ENCODE data around the gene PCDHB14. TPM values are rescaled to one million over a fixed set of nuclear protein-coding genes. Genes with fewer than 3 reads are reported as not detected.
"Not testable (repeated sequence)": the region's sequence is repeated elsewhere in the genome, so short reads cannot be mapped to it uniquely, and the experiment has no call there.

The PCDHB14 gene
- total and polyA plus RNA-seq, 11 donors = 0.91 to 6.1 (median 3.8) TPM

- peaks cover 0 to 17% (median 0%) of the 10 kb centered on the region in 9 donors for H3K27me3 ChIP-seq
- ATAC-seq = no peak
- WGBS, 4 donors = 6 to 11% (median 8%) methylated on average over 10 of the region's 10 CpGs
- peak in 8 of 12 donors; percentile 12 to 51 (median 42) for TF ChIP-seq CTCF (IDR thresholded peaks at IDR 0.05)
- no peak for TF ChIP-seq POLR2A (IDR thresholded peaks at IDR 0.05)
- H3K4me1 ChIP-seq = no peaks in the 10 kb centered on the region
- peak within 1 kb of the TSS in 2 of 12 donors; percentile 3 to 29 for H3K4me3 ChIP-seq
- H3K9me3 ChIP-seq = peaks cover 0 to 94% (median 51%) of the 10 kb centered on the region in 12 donors
- H3K27ac ChIP-seq = no peak within 1 kb of the TSS
- DNase-seq = no peak
- intact Hi-C loops (cut with DNase I) = loop anchor here in 1 of 10 donors (10.0 kb wide), 1 partner anchor 53 kb away; the partner anchor contains the start of gene PCDHB15
- peaks cover 0 to under 1% (median 0%) of the 10 kb centered on the region in 9 donors for H3K36me3 ChIP-seq
These were observed 30.9 kb upstream of the PCDHB14 start, which contains the start of gene PCDHB10 for GRCh38 chr5:141192110-141192725. PCDHB10 (plus strand) TSS chr5:141192353; CDS start chr5:141192553, 200 bp downstream.

GRCh38 chr5:141194332-141194731, 28.8 kb upstream of the PCDHB14 start:
- not testable (repeated sequence) for H3K4me3 ChIP-seq, DNase-seq, H3K36me3 ChIP-seq, ATAC-seq, H3K27ac ChIP-seq, H3K4me1 ChIP-seq
- 17 to 24% (median 22%) methylated on average over 6 to 33 of the region's 37 CpGs for WGBS, 4 donors
- intact Hi-C loops (cut with DNase I) = loop anchor here in 1 of 10 donors (10.0 kb wide), 1 partner anchor 50 kb away; the partner anchor contains the start of gene PCDHB15
- Histone ChIP-seq H3K9me3 (peaks cover 0 to 95% (median 63%) of the 10 kb centered on the region in 12 donors), H3K27me3 (peaks cover 0 to 13% (median 0%) of the 10 kb centered on the region in 9 donors)

- peaks cover 0 to 3% (median 0%) of the 10 kb centered on the region in 9 donors for H3K36me3 ChIP-seq
- no peaks in the 10 kb centered on the region for H3K4me1 ChIP-seq
- WGBS, 4 donors = 22 to 55% (median 43%) methylated on average over 3 of the region's 3 CpGs
- TF ChIP-seq POLR2A (IDR thresholded peaks at IDR 0.05) = no peak
- TF ChIP-seq CTCF (IDR thresholded peaks at IDR 0.05) = no peak
- no peak for ATAC-seq
- intact Hi-C loops (cut with DNase I) = loop anchor here in 1 of 10 donors (10.0 kb wide), 1 partner anchor 48 kb away; the partner anchor contains the start of gene PCDHB15
- no peak overlapping the region for H3K4me3 ChIP-seq
- DNase-seq = no peak
- H3K27me3 ChIP-seq = peaks cover 0 to 10% (median 0%) of the 10 kb centered on the region in 9 donors
- peaks cover 0 to 95% (median 62%) of the 10 kb centered on the region in 12 donors for H3K9me3 ChIP-seq
- no peak overlapping the region for H3K27ac ChIP-seq
These were observed 26.8 kb upstream of the PCDHB14 start for GRCh38 chr5:141196363-141196762.

GRCh38 chr5:141199359-141200235, 23.5 kb upstream of the PCDHB14 start, which contains the start of gene PCDHB11:
PCDHB11 (plus strand) TSS chr5:141199627; CDS start chr5:141199775, 148 bp downstream.
- no peak for ATAC-seq
- peaks cover 0 to 98% (median 61%) of the 10 kb centered on the region in 12 donors for H3K9me3 ChIP-seq
- no peak for DNase-seq
- WGBS, 4 donors = 33 to 48% (median 38%) methylated on average over 21 of the region's 21 CpGs
- intact Hi-C loops (cut with DNase I) = loop anchor here in 1 of 10 donors (10.0 kb wide), 1 partner anchor 45 kb away; the partner anchor contains the start of gene PCDHB15
- H3K4me3 ChIP-seq = peak within 1 kb of the TSS in 8 of 12 donors; percentile 2 to 33 (median 12)
- H3K27me3 ChIP-seq = peaks cover 0 to 6% (median 0%) of the 10 kb centered on the region in 9 donors
- no peaks in the 10 kb centered on the region for H3K4me1 ChIP-seq
- no peak within 1 kb of the TSS for H3K27ac ChIP-seq
- TF ChIP-seq CTCF (IDR thresholded peaks at IDR 0.05) = peak in 5 of 12 donors; percentile 13 to 25 (median 18)
- no peak for TF ChIP-seq POLR2A (IDR thresholded peaks at IDR 0.05)
- H3K36me3 ChIP-seq = peaks cover 0 to 3% (median 0%) of the 10 kb centered on the region in 9 donors

- H3K36me3 ChIP-seq; DNase-seq; H3K4me3 ChIP-seq; intact Hi-C loops (cut with DNase I); H3K4me1 ChIP-seq; ATAC-seq; H3K27me3 ChIP-seq; H3K27ac ChIP-seq: not testable (repeated sequence)
- WGBS, 4 donors = 27 to 34% (median 29%) methylated on average over 11 to 28 of the region's 38 CpGs
- peaks cover 0 to 96% (median 47%) of the 10 kb centered on the region in 12 donors for H3K9me3 ChIP-seq
These were observed 22.0 kb upstream of the PCDHB14 start for GRCh38 chr5:141201126-141201525.

- H3K36me3 ChIP-seq; H3K27me3 ChIP-seq; H3K4me1 ChIP-seq; intact Hi-C loops (cut with DNase I); H3K27ac ChIP-seq; ATAC-seq; DNase-seq; H3K4me3 ChIP-seq: not testable (repeated sequence)
- peaks cover 0 to 96% (median 42%) of the 10 kb centered on the region in 12 donors for H3K9me3 ChIP-seq
- 29 to 42% (median 33%) methylated on average over 22 to 33 of the region's 35 CpGs for WGBS, 4 donors
These were observed 21.5 kb upstream of the PCDHB14 start for GRCh38 chr5:141201646-141202045.
